PFSK-1 (cell line): Measurements from ENCODE around the gene CD300LB.

Experiments used
- POLR2AphosphoS5 ChIP-seq: IDR thresholded peaks from 2 replicates; pipeline ENCODE4 v1.6.1; 2012; ENCODE audit warnings: low read depth, mild to moderate bottlenecking, control low read depth, low read length, moderate library complexity
- TAF1 ChIP-seq: IDR thresholded peaks from 2 replicates; pipeline ENCODE4 v1.6.1; 2012; ENCODE audit warnings: low read length, control low read depth, borderline replicate concordance; ENCODE audit not compliant: insufficient read depth
- TF ChIP-seq, protein P1 (sequence below), 2 experiments: IDR thresholded peaks; 2 replicates each; pipeline versions ENCODE4 v1.6.1 to v1.8.0; 2011 to 2012; ENCODE audit warnings: low read depth in 2 of 2, low read length in 2 of 2, control low read depth in 1 of 2, inconsistent platforms in 1 of 2, mild to moderate bottlenecking in 1 of 2, moderate library complexity in 1 of 2; ENCODE audit not compliant: insufficient read depth in 1 of 2

DNA sequence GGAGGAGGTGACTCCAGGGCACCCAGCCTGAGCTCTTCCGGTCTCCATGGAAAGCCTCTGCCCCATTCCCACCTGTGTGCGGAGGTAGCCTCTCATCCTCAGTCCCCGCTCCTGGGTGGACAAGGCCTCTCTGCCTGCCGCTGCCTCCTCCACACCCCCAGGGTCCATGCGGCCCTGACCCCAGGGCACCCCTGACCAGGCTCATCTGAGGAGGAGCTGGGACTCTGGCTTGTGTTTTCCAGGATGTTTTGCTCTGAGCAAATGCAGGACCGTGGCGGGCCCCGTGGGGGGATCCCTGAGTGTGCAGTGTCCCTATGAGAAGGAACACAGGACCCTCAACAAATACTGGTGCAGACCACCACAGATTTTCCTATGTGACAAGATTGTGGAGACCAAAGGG is 58.0 kb downstream of the CD300LB start:
- TF ChIP-seq POLR2AphosphoS5, result no peak
- TF ChIP-seq, protein P1, sequence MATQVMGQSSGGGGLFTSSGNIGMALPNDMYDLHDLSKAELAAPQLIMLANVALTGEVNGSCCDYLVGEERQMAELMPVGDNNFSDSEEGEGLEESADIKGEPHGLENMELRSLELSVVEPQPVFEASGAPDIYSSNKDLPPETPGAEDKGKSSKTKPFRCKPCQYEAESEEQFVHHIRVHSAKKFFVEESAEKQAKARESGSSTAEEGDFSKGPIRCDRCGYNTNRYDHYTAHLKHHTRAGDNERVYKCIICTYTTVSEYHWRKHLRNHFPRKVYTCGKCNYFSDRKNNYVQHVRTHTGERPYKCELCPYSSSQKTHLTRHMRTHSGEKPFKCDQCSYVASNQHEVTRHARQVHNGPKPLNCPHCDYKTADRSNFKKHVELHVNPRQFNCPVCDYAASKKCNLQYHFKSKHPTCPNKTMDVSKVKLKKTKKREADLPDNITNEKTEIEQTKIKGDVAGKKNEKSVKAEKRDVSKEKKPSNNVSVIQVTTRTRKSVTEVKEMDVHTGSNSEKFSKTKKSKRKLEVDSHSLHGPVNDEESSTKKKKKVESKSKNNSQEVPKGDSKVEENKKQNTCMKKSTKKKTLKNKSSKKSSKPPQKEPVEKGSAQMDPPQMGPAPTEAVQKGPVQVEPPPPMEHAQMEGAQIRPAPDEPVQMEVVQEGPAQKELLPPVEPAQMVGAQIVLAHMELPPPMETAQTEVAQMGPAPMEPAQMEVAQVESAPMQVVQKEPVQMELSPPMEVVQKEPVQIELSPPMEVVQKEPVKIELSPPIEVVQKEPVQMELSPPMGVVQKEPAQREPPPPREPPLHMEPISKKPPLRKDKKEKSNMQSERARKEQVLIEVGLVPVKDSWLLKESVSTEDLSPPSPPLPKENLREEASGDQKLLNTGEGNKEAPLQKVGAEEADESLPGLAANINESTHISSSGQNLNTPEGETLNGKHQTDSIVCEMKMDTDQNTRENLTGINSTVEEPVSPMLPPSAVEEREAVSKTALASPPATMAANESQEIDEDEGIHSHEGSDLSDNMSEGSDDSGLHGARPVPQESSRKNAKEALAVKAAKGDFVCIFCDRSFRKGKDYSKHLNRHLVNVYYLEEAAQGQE (IDR thresholded peaks at IDR 0.05; ENCODE audit: insufficient read depth in 1 of 2, low read depth in 2 of 2, low read length in 2 of 2), result no peak
- no peak for TF ChIP-seq TAF1
